Mesodermal cell (in vitro differentiated cells): ENCODE results near the gene PTPN22.

Source experiments
- H3K27ac ChIP-seq: 2 replicates; pipeline ENCODE4 v1.7.0; 2013; ENCODE audit warnings: mild to moderate bottlenecking, low read depth, low read length, moderate library complexity; ENCODE audit not compliant: severe bottlenecking
- H3K36me3 ChIP-seq: 2 replicates; pipeline ENCODE4 v1.7.1; 2013; ENCODE audit warnings: mild to moderate bottlenecking, low read length, moderate library complexity; ENCODE audit not compliant: control insufficient read depth, insufficient read depth
- H3K4me1 ChIP-seq: one replicate; pipeline ENCODE4 v1.7.1; 2013; ENCODE audit warnings: mild to moderate bottlenecking, low read length; ENCODE audit not compliant: insufficient read depth, control insufficient read depth, poor library complexity, severe bottlenecking
- H3K4me3 ChIP-seq: 2 replicates; pipeline ENCODE4 v1.7.0; 2013; ENCODE audit warnings: low read length, control low read depth, mild to moderate bottlenecking; ENCODE audit not compliant: insufficient read depth, poor library complexity, severe bottlenecking; ENCODE audit errors: extremely low read depth
- H3K9me3 ChIP-seq: 2 replicates; pipeline ENCODE4 v1.7.1; 2013; ENCODE audit warnings: mild to moderate bottlenecking, low read length, moderate library complexity; ENCODE audit not compliant: control insufficient read depth
- WGBS, 2 experiments: methylation state at CpG; one replicate each; pipeline ENCODE4 v1.1.5; 2013; ENCODE audit warnings: missing lambda C conversion rate in 2 of 2; ENCODE audit not compliant: insufficient coverage in 2 of 2; 5-methylcytosine and 5-hydroxymethylcytosine counted together

The PTPN22 gene

GRCh38 chr1:113849072-113849471, 22.4 kb downstream of the PTPN22 start:
- Histone ChIP-seq H3K4me1 (no peaks in the 10 kb centered on the region), H3K36me3 (no peaks in the 10 kb centered on the region), H3K9me3 (no peaks in the 10 kb centered on the region), H3K27ac (no peak overlapping the region), H3K4me3 (no peak overlapping the region)

- WGBS, 2 experiments: no CpG with 5 or more reads among the region's 2 CpGs
- Histone ChIP-seq H3K27ac (no peak overlapping the region), H3K4me3 (no peak overlapping the region), H3K36me3 (no peaks in the 10 kb centered on the region), H3K4me1 (no peaks in the 10 kb centered on the region), H3K9me3 (no peaks in the 10 kb centered on the region)
Observed at GRCh38 chr1:113846391-113847035, 25.0 kb downstream of the PTPN22 start.

- no peak overlapping the region for H3K4me3 ChIP-seq
- no peaks in the 10 kb centered on the region for H3K4me1 ChIP-seq
- H3K27ac ChIP-seq: no peak overlapping the region
- no peaks in the 10 kb centered on the region for H3K9me3 ChIP-seq
- WGBS, 2 experiments: 100% methylated on average over 1 of the region's 1 CpG; no CpG with 5 or more reads in 1 of the 2 experiments
- H3K36me3 ChIP-seq: no peaks in the 10 kb centered on the region
Observed at GRCh38 chr1:113836534-113836933, 35.0 kb downstream of the PTPN22 start.

GRCh38 chr1:113835686-113836290, 35.7 kb downstream of the PTPN22 start:
- Histone ChIP-seq H3K27ac (no peak overlapping the region), H3K4me3 (no peak overlapping the region), H3K9me3 (no peaks in the 10 kb centered on the region), H3K4me1 (no peaks in the 10 kb centered on the region), H3K36me3 (no peaks in the 10 kb centered on the region)
- no CpG with 5 or more reads among the region's 4 CpGs for WGBS, 2 experiments

GRCh38 chr1:113834716-113835115, 36.8 kb downstream of the PTPN22 start:
- Histone ChIP-seq H3K36me3 (no peaks in the 10 kb centered on the region), H3K4me3 (no peak overlapping the region), H3K27ac (no peak overlapping the region), H3K9me3 (no peaks in the 10 kb centered on the region), H3K4me1 (no peaks in the 10 kb centered on the region)
- WGBS, 2 experiments: 88 to 100% methylated on average over 1 of the region's 2 CpGs

GRCh38 chr1:113830039-113830438, 41.5 kb downstream of the PTPN22 start:
- no peak overlapping the region for H3K4me3 ChIP-seq
- H3K27ac ChIP-seq: no peak overlapping the region
- 82% methylated on average over 2 of the region's 3 CpGs; no CpG with 5 or more reads in 1 of the 2 experiments for WGBS, 2 experiments
- no peaks in the 10 kb centered on the region for H3K4me1 ChIP-seq
- H3K9me3 ChIP-seq: no peaks in the 10 kb centered on the region
- no peaks in the 10 kb centered on the region for H3K36me3 ChIP-seq

- H3K4me3 ChIP-seq: no peak overlapping the region
- H3K36me3 ChIP-seq: no peaks in the 10 kb centered on the region
- H3K9me3 ChIP-seq: no peaks in the 10 kb centered on the region
- WGBS, 2 experiments: no CpG with 5 or more reads among the region's 1 CpG
- no peak overlapping the region for H3K27ac ChIP-seq
- H3K4me1 ChIP-seq: no peaks in the 10 kb centered on the region
Observed at GRCh38 chr1:113821916-113822315, 49.6 kb downstream of the PTPN22 start.

GRCh38 chr1:113818578-113818977, 52.9 kb downstream of the PTPN22 start:
- no CpG with 5 or more reads among the region's 2 CpGs for WGBS, 2 experiments
- no peaks in the 10 kb centered on the region for H3K9me3 ChIP-seq
- no peaks in the 10 kb centered on the region for H3K36me3 ChIP-seq
- H3K27ac ChIP-seq: no peak overlapping the region
- no peaks in the 10 kb centered on the region for H3K4me1 ChIP-seq
- H3K4me3 ChIP-seq: no peak overlapping the region

- Histone ChIP-seq H3K9me3 (no peaks in the 10 kb centered on the region), H3K4me1 (no peaks in the 10 kb centered on the region), H3K27ac (no peak overlapping the region), H3K4me3 (no peak overlapping the region), H3K36me3 (peaks cover 8% of the 10 kb centered on the region)
- 92 to 94% methylated on average over 14 of the region's 15 CpGs for WGBS, 2 experiments
Observed at GRCh38 chr1:113813218-113813617, 58.3 kb downstream of the PTPN22 start.

GRCh38 chr1:113812661-113813135, 58.8 kb downstream of the PTPN22 start:
- Histone ChIP-seq H3K9me3 (no peaks in the 10 kb centered on the region), H3K27ac (peak overlapping the region; percentile 90), H3K4me3 (peak overlapping the region; percentile 92), H3K4me1 (no peaks in the 10 kb centered on the region), H3K36me3 (peaks cover 8% of the 10 kb centered on the region)
- WGBS, 2 experiments: 2 to 65% methylated on average over 5 to 7 of the region's 13 CpGs
